ENCODE measurements around the gene RBMS3.

DNA sequence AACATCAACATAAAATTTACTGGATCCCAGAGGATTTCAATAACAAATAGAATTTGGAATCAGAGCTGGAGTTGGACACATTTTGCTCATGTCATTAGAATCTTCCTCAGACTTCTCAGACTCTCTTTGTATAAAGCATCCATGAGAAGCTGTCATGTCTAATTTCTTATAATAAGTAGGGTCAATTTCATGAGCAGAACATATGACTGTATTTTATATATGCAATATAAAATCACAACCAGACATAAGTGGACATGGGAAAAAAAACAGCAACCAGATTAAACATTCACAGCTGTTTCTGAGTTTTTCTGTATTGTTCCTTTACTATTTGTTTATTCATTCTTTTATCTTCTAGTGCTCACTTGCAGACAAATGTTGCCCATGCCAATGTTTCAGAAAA lies 325.5 kb downstream of the RBMS3 start:
- TF ChIP-seq, protein P1, sequence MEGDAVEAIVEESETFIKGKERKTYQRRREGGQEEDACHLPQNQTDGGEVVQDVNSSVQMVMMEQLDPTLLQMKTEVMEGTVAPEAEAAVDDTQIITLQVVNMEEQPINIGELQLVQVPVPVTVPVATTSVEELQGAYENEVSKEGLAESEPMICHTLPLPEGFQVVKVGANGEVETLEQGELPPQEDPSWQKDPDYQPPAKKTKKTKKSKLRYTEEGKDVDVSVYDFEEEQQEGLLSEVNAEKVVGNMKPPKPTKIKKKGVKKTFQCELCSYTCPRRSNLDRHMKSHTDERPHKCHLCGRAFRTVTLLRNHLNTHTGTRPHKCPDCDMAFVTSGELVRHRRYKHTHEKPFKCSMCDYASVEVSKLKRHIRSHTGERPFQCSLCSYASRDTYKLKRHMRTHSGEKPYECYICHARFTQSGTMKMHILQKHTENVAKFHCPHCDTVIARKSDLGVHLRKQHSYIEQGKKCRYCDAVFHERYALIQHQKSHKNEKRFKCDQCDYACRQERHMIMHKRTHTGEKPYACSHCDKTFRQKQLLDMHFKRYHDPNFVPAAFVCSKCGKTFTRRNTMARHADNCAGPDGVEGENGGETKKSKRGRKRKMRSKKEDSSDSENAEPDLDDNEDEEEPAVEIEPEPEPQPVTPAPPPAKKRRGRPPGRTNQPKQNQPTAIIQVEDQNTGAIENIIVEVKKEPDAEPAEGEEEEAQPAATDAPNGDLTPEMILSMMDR (IDR thresholded peaks at IDR 0.05), result no peak
- no peak for TF ChIP-seq POLR2A (IDR thresholded peaks at IDR 0.05)
